Panc1 (cell line): ENCODE data around the gene ADSS1. TPM values are rescaled to one million over a fixed set of nuclear protein-coding genes. Genes with fewer than 3 reads are reported as not detected.

Experiments
- ATAC-seq: fragments of 200-7000 bp; cut with Tn5 transposase; 2 replicates; pipeline ENCODE4 v1.9.1; 2020; ENCODE audit warnings: mild to moderate bottlenecking, moderate library complexity
- BruUV-seq: library from RNA; stranded (reverse); fragments of 400-500 nt; replicated peaks from 2 replicates; lab custom pipeline; 2021; lab: Mats Ljungman, UMichigan
- CTCF ChIA-PET: fragments of 300-600 bp; sonication (Branson Sonifier 250); formaldehyde crosslinking; loops from one replicate; lab custom pipeline; 2022; ENCODE audit warnings: antibody characterized with exemption; lab: Charles Lee
- POLR2A ChIA-PET: fragments of 300-600 bp; sonication (Branson Sonifier 250); formaldehyde crosslinking; loops from one replicate; lab custom pipeline; 2022; ENCODE audit warnings: antibody characterized with exemption; lab: Charles Lee
- DNase-seq: peaks from one replicate; pipeline ENCODE4 v3.0.0-alpha.2; 2010; ENCODE audit warnings: low read depth, low spot score
- H3K27ac ChIP-seq: 2 replicates; pipeline ENCODE4 v1.5.1; 2011; ENCODE audit warnings: mild to moderate bottlenecking, low read length, inconsistent platforms
- H3K27me3 ChIP-seq: fragments of 200-500 bp; sonication (Bioruptor generic); 2 replicates; pipeline ENCODE4 v1.6.0; 2014; ENCODE audit warnings: low read length, inconsistent platforms; ENCODE audit not compliant: control insufficient read depth, insufficient read depth
- H3K36me3 ChIP-seq: fragments of 200-500 bp; sonication (Bioruptor generic); 2 replicates; pipeline ENCODE4 v1.5.1; 2014; ENCODE audit warnings: inconsistent platforms, mild to moderate bottlenecking, low read length, moderate library complexity; ENCODE audit not compliant: control insufficient read depth, insufficient read depth
- H3K4me1 ChIP-seq: 2 replicates; pipeline ENCODE4 v1.5.1; 2011; ENCODE audit warnings: inconsistent platforms, mild to moderate bottlenecking, low read length, moderate library complexity; ENCODE audit not compliant: control insufficient read depth, insufficient read depth
- H3K4me3 ChIP-seq, 2 experiments: 2 replicates each; pipeline ENCODE4 v1.5.1; 2011 to 2012; ENCODE audit warnings: low read depth in 2 of 2, low read length in 2 of 2, mild to moderate bottlenecking in 2 of 2, inconsistent platforms in 1 of 2, moderate library complexity in 1 of 2
- H3K9me3 ChIP-seq: fragments of 200-500 bp; sonication (Bioruptor generic); 2 replicates; pipeline ENCODE4 v1.5.1; 2014; ENCODE audit warnings: low read depth, mild to moderate bottlenecking, inconsistent platforms, low read length, moderate library complexity; ENCODE audit not compliant: control insufficient read depth, insufficient read depth
- POLR2AphosphoS5 ChIP-seq: IDR thresholded peaks from 2 replicates; pipeline ENCODE4 v1.6.1; 2012; ENCODE audit warnings: mild to moderate bottlenecking, low read depth, low read length, moderate library complexity
- REST ChIP-seq, 2 experiments: IDR thresholded peaks; 2 replicates each; pipeline ENCODE4 v1.6.1; 2011 to 2012; ENCODE audit warnings: low read depth in 2 of 2, control low read depth in 1 of 2, low read length in 1 of 2, mild to moderate bottlenecking in 1 of 2, moderate library complexity in 1 of 2; ENCODE audit not compliant: insufficient read depth in 1 of 2
- SIN3A ChIP-seq: IDR thresholded peaks from 2 replicates; pipeline ENCODE4 v1.6.1; 2012; ENCODE audit warnings: low read depth, mild to moderate bottlenecking, low read length, moderate library complexity, borderline replicate concordance; ENCODE audit not compliant: insufficient read depth
- TCF7L2 ChIP-seq: IDR thresholded peaks from 2 replicates; pipeline ENCODE4 v1.6.1; 2011; ENCODE audit warnings: mild to moderate bottlenecking, low read depth, low read length, inconsistent platforms
- in situ Hi-C: cut with HindIII; loops from 2 replicates; pipeline ENCODE4 v1.10.0; 2016; ENCODE audit warnings: low sequenced_read_pairs, low pct_unique_long_range_greater_than_20kb
- intact Hi-C: fragments of 100-400 bp; cut with micrococcal nuclease; formaldehyde crosslinking; loops from one replicate; pipeline ENCODE4 v1.10.0; 2022; ENCODE audit not compliant: unreplicated experiment
- total RNA-seq: library from RNA; stranded (reverse); gene quantifications from one replicate; pipeline ENCODE4 v1.2.1, GENCODE V29; 2021; ENCODE audit not compliant: unreplicated experiment
- TF ChIP-seq, protein P1 (sequence below): fragments of 450-650 bp; IDR thresholded peaks from 2 replicates; pipeline ENCODE4 v1.5.1; 2017; ENCODE audit warnings: mild to moderate bottlenecking

The ADSS1 gene
- total RNA-seq, 1 experiment from 2014 or later = 9.4 TPM

GRCh38 chr14:104766863-104767633 lies 43.0 kb downstream of the ADSS1 start:
- H3K27me3 ChIP-seq = no peaks in the 10 kb centered on the region
- H3K4me1 ChIP-seq = peaks cover 18% of the 10 kb centered on the region
- intact Hi-C loops = loop anchor here (5.0 kb wide), 1 partner anchor 60 kb away; no protein-coding TSS in a partner anchor
- DNase-seq (no peak), ATAC-seq (no peak)
- H3K4me3 ChIP-seq = no peak overlapping the region
- no TSS peak for BruUV-seq
- no peak for TF ChIP-seq POLR2AphosphoS5
- TF ChIP-seq TCF7L2 = no peak
- TF ChIP-seq, protein P1, sequence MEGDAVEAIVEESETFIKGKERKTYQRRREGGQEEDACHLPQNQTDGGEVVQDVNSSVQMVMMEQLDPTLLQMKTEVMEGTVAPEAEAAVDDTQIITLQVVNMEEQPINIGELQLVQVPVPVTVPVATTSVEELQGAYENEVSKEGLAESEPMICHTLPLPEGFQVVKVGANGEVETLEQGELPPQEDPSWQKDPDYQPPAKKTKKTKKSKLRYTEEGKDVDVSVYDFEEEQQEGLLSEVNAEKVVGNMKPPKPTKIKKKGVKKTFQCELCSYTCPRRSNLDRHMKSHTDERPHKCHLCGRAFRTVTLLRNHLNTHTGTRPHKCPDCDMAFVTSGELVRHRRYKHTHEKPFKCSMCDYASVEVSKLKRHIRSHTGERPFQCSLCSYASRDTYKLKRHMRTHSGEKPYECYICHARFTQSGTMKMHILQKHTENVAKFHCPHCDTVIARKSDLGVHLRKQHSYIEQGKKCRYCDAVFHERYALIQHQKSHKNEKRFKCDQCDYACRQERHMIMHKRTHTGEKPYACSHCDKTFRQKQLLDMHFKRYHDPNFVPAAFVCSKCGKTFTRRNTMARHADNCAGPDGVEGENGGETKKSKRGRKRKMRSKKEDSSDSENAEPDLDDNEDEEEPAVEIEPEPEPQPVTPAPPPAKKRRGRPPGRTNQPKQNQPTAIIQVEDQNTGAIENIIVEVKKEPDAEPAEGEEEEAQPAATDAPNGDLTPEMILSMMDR = no peak
- no peak for TF ChIP-seq SIN3A
- TF ChIP-seq REST (IDR thresholded peaks at IDR 0.05; ENCODE audit: insufficient read depth in 1 of 2, low read depth in 2 of 2, low read length in 1 of 2) = no peak
- ChIA-PET POLR2A (no interaction called here), CTCF (no interaction called here)
- H3K9me3 ChIP-seq = no peaks in the 10 kb centered on the region
- in situ Hi-C loops = no loop called here
- no peak overlapping the region for H3K27ac ChIP-seq
- no peaks in the 10 kb centered on the region; the same call in 1 of the 2 replicates for H3K36me3 ChIP-seq

DNA sequence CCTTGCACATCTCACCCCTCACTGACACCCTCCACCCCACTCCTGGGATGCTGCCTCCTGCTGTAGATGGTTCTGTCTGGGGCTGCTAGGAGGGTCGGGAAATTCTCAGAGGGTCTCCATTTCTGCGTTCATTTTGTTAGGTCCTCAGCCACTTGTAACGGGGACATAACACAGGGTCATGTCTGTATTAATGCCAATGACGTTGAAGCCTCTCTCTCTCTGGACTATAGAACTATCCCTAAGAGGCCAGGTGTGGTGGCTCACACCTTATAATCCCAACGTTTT lies 43.5 kb downstream of the ADSS1 start:
- no peak for ATAC-seq

More for the DNA sequence above, 43.5 kb downstream of the ADSS1 start:
- DNase-seq = no peak
- Histone ChIP-seq H3K27ac (no peak overlapping the region), H3K4me3 (no peak overlapping the region), H3K27me3 (no peaks in the 10 kb centered on the region), H3K4me1 (peaks cover 18% of the 10 kb centered on the region), H3K36me3 (no peaks in the 10 kb centered on the region; the same call in 1 of the 2 replicates), H3K9me3 (no peaks in the 10 kb centered on the region)
- no TSS peak for BruUV-seq
- in situ Hi-C loops = no loop called here
- ChIA-PET POLR2A (no interaction called here), CTCF (interaction anchor here (1.4 kb wide), 1 partner anchor 15 kb away, joined by 5 read pairs; the partner anchor contains the start of gene SIVA1)
- TF ChIP-seq, protein P1 = no peak
- TF ChIP-seq TCF7L2 (no peak), POLR2AphosphoS5 (no peak), SIN3A (no peak)
- intact Hi-C loops = loop anchor here (5.0 kb wide), 1 partner anchor 60 kb away; no protein-coding TSS in a partner anchor
